HuH-7.5 (cell line): ENCODE results near the gene SLC25A23.
A peak's percentile ranks its signal among the peaks of the same experiment; 100 is the strongest.

Source experiments
- DNase-seq: peaks from one replicate; pipeline ENCODE4 v3.0.0; 2011; ENCODE audit warnings: low spot score

SLC25A23 gene

DNA sequence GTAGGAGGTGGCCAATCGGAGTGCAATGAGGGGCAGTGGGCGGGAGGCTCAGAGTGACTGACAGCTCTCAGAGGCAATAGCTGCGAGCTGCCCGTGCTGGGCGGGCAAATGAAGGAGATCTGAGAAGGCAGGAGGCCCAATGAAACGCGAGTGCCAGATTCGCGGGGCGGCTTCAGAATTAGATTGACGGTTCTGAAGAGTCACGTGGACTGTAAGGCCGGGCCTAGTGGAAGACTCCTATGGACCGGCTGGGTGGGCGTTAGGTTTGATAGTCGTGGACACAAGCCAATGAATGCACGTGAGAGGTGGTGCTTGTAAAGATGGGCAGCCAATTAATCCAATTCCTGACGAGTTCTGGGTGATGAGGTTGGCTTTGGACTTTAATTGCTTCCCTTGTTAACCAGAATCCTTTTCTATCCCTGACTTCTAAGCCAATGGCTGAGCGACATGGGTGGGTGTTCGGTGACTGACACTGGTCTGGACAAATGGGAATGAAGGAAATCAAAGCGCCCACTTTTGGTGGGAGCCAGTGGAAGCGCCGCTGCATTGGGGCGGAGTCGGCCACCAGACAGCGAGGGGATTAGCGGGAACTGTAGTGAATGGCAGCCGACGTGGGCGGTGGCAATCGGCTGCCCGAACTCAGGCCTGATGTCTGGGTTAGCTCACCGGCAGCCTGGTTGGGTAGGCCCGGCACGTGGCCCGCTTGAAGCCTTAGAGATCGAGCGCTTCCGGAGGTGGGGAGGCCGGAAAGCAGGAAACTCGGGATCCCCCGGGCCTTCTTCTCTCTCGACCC, 34.5 kb downstream of the SLC25A23 start:
- peak; percentile 99 for DNase-seq

DNA sequence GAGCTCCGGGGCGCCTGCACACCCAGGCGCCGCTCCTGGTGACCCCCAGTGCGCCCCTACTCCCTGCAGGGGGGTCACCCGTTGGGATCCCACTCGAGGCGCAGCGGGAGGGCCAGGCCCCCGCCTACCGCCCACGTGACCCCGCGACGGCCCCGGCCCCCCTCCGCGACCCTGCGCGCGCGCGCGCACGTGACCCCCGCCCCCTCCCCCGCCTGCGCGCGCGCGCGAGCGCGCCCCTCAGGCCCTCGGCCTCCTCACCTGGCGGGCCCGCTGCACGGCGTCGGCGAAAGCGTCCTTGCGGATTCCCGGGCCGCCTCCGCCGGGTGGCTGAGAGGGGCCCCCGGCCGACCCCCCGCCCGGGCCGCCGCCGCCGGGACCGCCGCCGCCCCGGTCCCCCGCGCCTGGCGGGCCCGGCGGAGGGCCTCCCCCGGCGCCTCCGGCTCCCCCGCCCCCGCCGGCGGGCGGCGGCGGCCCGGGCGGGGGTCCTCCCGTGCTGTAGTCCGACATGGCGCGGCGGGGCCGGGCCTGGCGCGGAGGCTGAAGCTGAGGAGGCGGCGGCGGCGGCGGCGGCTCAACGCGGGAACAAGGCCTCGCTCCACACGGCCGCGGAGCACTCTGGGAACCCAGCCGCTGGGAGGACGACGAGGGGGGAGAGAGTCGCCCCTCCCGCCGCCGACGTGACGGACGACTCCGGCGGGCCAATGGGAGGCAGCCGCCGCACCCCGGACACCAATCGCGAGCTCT, 35.2 kb downstream of the SLC25A23 start, which contains the start of gene KHSRP:
TSS of gene KHSRP (minus strand) at position 617 of the 744 bp plus-strand sequence. CDS start at position 507, 110 bp downstream.
- no peak for DNase-seq

DNA sequence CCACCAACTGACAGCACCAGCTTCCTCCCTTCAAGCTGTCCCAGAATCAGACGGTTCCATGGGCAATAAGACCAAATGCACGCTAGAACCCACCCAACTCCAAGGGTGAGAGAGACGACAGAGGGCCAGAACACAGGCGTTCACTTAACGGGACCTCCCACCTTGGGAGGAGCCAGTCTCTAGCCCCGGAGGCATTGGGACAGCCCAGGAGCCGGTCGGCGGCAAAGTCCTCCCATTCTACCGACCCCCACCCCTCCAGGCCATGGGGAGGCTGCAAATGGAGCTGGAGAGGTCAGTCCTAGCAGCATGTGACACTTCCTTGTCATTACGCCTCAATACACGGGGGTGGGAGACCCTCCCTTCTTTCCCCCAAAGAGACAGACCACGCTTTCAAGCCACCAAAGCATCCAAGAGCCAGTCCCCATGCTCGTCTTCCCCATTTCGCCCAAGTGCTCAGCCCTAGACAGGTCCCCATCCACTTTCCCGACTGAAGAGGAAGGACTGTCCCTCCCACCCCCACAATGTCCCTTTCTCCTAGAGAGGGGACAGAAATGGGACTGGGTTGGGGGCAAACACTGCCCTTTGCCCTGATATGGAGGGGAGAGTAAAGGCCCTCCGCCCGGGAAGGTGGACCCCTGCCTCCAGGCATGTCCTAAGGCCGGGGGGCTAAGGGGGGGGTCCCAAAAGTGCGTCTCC, 35.9 kb downstream of the SLC25A23 start:
- peak; percentile 79 for DNase-seq

DNA sequence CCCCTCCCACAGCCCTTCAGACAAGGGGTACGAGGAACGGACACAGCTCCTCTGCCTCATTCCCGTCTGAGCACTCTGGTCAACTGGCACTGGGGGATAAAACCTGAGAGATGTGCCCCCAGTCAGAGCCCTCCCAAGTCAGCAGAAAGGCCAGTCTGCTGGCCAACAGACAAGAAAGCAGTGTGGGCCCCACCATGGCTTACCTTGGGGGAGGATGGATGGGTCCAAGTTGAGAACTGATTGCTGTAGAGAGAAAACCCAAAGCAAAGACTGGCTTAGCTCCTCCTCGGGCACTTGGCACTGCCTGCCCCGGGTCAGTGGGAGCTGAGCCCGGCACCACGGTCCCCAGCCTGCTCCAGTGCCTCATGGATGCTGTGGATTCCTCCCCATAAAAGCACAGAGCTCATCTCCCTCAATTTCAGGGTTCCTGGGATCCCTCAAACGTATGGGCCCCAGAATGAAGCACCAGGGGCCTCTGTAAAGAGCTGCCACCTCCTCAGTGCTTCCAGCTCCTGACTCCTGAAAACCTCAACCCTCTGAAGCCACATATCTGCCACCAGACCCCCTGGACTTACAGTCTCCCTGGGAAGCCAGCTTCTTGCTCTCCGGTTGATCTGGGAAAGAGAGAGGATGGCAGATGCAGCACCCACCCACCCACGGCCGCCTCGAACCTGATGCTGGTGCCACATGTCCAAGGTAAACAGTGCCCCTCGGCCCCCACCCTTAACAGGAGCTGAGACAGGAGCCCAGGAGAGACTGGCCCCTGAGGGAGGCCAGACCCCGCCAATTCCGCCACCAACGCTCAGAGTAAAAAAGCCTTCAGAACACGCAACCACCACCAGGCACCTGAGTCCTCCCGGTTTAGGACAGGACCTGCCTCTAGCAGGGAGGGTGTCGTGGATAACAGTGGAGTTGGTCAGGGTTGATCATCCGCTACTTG, 38.2 kb downstream of the SLC25A23 start:
- peak; percentile 23 for DNase-seq

DNA sequence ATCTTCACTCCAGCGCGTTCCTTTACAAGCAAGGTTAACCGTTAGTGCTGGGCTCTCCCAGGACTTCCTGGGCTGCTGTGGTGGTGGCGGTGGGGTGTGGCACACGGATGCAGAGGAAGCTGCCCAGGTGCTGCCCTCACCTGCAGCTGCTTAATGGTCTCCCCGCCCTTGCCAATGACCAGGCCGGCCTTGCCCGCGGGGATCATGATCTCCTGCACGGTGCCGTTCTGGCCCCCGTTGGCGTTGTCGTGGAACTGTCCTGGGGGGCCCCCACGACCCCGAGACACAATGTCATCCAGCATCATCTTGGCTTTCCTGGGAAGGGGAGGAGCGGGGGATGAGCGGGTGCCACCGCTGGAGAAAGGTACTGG, 41.0 kb downstream of the SLC25A23 start:
- DNase-seq, result no peak

DNA sequence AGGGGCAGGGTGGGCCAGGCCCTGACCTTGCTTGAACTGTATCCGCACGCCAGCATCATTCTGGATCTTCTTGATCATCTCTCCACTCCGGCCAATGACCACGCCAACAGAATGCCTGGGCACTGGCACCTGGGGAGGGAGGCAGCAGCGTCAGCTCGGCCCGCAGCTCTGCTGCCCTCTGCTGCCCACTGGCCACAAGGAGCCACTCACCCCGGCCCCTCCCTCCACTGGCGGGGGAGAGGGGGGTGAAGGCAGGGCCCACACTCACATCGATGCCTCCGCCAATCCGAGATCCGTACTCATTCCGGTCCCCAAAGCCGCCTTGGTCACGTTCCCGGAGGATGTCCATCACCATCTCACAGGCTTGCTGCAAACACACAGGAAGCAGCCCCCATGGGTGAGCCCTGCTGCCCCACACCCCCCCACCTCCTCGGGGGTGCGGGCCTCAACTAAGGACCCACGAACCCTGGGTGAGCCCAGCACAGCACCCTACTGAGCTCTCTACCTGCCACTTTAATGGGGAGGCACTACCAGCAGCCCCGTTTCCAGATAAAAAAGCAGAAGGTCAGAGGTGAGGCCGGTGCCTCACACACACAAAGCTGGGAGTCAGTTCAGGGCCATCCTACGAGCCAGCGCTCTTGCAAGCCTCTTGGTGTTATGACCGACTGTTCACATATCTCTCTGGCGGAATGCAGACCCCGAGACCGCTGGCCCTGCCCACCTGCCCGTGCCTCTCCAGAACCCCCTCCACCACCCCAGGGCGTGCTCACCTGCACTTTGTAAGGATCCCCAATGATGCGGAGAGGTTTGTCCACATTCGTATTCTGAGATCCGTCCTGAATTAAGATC, 41.7 kb downstream of the SLC25A23 start:
- DNase-seq, result peak; percentile 41

DNA sequence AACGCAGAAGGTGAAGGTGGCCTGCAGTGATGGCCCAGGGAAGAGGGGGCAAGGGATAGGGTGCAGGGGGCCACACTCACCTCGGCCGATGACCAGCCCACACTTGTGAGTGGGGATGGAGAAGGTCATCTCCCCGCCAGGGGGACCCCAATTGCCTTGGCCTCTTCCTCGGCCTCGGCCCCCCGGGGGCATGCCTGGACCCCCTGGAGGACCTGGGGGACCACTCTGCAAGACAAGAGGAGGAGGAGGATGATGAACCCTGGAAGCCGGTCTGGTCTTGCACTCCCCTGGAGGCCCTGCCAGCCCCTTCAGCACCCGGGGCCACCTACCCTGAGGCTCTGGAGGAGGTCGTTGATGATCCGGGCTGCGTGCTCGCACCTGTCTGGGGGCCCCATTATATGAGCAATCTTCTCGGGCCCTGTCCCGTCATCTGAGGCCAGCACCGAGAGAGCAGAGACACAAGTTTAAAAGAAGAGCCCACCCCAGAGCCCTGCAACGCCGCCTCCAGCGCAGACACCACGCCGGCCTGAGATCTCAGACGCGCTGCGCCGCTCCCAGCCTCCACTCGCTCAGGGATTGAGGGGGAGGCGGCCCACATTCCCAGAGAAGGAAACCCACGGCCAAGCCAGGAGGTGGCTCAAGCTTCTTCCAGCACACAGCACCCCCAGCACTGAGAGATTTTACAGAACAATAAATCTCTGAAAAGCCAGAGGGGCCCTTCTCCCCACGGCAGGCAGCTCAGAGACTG, 42.8 kb downstream of the SLC25A23 start:
- no peak for DNase-seq

DNA sequence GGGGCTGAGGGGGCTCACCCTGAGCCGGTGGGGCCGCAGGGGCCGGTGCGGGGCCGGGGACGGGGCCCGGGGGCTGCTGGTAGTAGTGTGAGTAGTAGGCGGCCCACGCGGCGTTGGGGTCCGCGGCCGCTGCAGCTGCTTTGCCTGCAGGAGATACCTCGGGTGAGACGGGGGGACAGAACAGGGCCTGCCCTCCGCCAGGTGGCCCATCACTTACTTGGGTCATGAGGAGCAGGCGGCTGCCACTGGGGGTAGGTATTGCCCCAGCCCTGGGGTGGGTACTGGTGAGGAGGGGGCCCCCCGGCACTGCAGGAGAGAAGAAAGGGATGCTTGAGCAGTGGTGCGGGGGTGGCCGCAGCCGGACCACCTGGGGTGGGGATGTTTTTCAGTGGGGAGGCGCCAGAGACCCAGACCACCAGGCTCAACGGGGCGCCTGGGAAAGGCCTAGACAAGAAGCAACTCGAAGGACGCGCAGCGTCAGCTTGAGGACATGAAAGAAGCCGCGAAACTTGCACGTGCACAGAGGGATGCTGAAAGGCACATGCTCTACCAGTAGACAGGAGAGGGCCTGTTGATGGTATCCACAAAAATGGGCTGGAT, 43.9 kb downstream of the SLC25A23 start:
- DNase-seq, result no peak

DNA sequence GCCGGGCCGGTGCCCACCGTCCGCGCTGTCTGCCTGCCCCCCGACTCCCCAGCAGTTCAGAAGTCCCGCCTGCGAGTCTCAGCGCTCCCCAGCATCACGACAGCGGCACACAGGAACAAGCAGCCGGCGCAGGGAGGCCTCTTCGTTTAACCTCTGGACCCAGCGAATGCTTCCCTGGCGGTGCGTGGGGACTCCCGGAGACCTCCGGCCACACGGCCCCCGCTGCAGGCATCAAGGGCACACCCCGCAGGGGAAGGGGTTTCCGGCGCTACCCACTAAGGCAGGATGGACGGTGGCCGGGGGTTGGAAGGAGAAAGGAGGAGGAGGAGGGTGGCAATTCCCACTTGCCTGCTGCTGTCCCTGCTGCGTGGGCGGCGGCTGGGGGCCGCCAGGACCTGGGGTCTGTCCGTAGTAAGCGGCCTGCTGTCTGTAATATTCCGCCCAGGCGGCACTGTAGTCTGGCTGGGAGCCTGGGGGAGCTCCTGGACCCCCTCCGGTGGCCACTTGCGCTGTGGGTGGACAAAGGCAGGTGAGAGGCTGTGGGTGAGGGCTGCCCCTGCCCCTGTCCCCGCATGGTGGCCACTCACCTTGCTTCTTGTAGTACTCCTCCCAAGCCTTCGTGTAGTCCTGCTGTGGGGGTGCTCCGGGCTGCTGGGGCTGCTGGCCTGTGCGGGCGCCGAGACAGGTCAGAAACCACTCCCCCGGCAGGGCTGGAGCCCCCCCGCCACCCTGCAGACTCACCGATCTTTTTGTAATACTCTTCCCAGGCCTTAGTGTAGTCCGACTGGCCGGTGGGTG, 44.6 kb downstream of the SLC25A23 start:
- DNase-seq, result no peak

DNA sequence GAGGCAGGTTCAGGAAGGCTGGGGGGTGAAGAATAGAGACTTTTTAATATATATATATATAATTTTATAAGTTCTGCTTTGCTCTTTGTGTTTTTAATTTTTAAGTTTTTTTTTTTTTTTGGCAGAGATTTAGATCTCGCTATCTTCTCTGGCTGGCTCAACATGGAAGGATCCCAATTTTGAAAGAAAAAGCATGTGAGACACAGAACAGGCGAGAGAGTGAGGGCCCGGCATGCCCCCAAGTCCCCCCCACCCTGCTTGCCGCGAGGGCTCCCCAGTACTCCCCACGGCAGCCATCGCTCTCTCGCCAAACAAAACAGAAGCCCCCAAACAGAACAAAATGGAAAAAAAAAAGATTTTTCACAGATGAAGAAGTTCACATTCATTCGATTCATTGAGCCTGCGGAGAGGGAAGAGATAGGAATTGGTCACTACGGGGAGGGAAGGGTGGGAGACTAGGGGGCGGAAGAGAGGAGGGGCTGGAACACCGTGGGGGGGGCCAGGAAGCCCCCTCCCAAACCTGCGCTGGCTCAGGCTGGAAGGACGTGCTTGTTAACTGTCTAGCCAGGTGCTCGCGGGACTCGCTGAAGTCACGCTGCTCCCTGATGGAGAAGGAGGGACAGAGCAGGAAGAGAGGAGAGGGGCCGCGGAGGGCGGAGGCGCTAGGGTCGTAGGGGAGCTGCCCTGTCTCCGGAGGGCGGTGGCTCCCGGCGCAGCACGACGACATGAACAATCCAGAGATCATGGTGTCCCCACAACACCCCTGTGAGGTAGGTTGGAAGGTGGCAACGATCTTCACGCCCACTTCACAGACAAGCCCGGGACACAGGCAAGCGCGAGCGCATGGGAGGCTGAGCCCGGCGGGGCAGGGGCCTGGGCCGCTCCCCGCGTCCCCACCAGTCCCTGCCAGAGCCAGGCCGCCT, 45.6 kb downstream of the SLC25A23 start:
- no peak for DNase-seq

DNA sequence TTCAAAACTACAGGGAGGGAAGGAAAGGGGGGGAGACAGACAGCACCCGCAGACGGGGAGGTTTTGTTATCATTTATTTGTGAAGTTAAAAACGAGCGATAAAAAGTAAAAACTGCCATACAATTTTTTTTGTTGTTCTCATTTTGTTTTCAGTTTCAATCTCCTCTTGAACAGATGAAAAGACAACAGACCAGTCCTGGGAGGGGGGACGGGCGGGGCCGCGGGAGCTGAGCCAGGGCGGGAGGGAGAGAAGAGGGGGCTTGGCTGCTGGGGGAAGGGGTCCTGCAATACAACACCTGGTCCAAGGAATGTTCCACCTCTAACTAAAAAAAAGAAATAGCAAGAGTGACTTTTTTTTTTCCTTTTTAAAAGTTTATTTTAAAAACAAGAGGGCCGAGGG, 46.3 kb downstream of the SLC25A23 start:
- no peak for DNase-seq

DNA sequence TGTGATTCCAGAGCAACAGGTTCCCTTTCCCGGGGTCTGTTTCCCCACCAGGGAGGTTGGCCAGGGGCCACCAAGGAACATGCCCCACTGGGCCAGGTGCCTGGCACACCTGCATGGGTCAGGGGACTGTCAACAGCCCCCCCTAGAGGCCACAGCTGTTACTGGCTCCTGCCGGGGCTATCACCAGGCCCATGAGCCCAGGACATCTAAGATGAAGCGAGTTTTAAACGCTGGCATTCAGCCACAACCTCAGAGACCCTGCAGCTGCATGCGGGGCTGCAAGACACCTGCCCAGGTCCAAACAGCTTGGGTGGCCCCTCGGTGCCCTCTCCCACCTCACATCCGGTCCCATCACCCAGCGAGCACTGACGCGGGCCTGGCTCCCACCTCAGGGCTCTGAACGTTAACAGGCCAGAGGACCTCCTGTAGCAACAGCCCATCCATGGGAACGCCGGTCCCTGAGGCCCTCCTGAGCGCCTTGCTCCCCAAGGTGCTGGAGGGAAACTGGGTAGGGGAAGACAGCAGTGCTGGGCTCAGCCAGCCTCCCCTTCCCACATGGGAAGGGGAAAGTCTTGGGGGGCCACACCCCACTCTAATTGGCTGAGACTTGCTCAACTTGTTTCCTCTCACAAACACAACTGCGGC, 47.0 kb downstream of the SLC25A23 start:
- DNase-seq, result peak; percentile 83

DNA sequence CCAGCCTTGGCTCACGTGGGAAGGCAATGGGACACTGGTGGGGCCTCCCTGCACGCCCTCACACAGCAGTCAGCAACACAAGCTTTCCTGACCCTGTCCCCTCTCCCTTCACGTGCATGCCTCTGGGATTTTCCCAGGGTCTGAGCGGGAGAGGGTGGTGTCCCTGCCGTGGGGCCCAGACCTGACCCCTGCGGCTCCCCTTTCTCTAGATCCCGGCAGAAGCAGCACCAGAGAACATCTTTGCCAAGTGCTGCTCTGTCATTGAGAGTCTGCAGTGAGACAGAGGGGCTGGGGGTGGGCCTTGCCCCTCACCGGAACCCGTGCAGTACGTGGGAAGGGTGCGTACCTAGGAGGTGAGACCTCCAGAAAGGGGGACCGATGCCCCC, 47.5 kb downstream of the SLC25A23 start:
- DNase-seq, result no peak

DNA sequence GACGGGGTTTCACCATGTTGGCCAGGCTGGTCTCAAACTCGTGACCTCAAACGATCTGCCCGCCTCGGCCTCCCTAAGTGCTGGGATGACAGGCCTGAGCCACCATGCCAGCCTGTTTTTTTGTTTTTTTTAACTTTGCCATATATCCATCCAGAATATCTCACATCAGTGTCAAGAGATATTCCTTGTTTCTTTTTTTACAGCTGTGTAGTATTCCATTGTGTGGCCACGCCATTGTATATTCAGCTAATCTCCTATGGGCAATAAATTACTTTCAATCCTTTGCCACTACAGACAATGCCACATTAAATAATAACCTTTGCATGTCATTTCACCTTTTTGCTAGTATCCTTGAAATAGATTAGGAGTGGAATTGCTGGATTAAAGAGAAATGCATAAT, 50.2 kb downstream of the SLC25A23 start:
- DNase-seq, result no peak

DNA sequence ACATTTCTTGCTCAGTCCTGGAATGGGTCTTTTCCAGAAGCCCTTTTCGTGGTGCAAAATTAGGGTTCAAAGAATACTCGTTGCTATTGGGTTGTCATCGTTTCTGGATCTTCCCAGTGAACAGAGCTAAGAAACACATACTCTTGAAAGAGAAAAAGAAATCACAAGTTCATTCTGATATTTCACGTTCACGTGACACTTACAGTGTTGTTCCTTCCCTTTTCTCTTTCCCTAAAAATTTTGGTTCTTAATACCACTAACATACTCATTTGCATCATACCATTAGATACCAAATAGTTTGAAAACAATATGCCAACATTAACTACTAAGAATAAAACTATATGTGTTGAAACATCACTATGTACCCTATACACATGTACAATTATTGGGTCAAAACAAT, 53.2 kb downstream of the SLC25A23 start:
- DNase-seq, result no peak

DNA sequence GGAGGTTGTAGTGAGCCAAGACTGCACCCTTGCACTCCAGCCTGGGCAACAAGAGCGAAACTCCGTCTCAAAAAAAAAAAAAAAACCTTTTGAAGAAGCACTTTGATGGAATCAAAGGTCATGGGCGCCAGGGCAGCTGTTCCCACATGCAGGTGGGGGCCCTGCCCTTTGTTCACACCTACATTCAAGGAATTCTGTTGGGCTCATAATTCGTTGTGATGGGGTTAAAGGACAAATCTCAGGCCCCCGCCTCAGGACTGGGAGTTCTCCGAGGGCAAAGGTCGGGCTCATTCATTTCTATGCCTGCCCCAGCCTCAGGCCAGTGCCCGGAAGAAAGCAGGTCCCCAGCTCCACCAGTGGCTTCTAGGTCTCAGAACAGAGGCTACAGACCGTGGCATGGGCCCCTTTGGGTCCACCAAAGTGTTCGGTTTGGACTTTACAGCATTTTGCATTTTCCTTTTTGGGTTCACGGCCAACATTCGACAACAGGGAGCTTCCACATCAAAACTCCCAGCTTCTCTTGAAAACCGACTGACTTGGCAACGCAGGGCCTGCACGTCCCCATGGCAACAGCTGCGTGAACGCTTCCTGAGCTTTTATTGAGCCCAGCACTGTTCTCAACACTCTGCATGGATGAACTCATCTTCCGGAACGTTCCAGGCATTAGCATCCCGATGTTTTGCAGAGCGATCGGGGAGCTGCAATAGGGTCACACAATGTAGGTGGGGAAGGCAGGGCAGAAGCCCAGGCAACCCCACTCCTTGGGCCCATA, 56.6 kb downstream of the SLC25A23 start:
- DNase-seq, result no peak
